ENCODE results near the gene ATP5F1D. TPM values are rescaled to one million over a fixed set of nuclear protein-coding genes. Genes with fewer than 3 reads are reported as not detected.

Gene ATP5F1D
- total RNA-seq, 1 donor, result 12.1 TPM

DNA sequence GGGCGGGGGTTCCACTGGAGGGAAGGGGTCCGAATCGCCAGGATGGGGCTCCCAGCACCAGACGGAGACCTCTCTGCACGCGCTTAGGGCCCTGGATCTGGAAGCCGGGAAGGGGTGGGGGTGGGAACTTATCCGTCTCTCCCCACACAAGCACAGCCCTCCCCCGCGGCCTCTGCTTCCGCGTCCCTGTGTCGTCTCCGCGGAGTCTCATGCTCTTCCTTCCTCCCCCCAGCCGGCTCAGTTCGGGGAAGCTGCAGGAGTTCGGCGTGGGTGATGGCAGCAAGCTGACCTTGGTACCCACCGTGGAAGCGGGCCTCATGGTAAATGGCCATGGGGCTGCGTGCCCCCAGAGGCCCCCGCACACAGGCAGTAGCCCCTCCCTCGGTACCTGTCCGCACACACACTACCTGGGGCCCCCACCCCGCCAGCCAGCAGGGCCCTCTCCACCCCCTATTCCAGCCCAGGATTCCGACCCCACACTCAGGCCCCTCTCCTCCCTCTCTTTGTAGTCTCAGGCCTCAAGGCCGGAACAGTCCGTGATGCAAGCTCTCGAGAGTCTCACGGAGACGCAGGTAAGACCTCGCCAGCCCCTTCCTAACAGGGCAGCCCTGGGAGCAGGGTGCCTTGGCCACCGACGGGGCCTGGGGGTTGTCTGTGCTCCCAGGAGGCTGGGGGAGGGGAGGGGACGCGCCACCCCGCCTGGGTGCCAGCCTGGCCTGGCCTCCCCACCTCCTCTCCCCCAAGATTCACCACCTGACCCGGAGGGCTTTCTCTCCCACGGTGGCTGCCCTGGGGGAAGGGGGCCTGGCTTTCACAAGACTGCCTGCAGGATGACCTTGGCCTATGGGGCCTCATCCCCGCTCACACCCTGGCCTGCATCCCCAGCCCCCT is 10.0 kb downstream of the ATP5F1D start:
- H3K4me3 ChIP-seq (ENCODE audit: low read depth, low read length), result peak overlapping the region; percentile 87
- no peak for TF ChIP-seq CTCF (IDR thresholded peaks at IDR 0.05; ENCODE audit: insufficient read depth, low read depth, low read length)
- peak; percentile 80 for DNase-seq (ENCODE audit: low read depth)

- no peak for TF ChIP-seq CTCF (IDR thresholded peaks at IDR 0.05; ENCODE audit: insufficient read depth, low read depth, low read length)
- H3K4me3 ChIP-seq (ENCODE audit: low read depth, low read length), result peak overlapping the region; percentile 87
- peak; percentile 91 for DNase-seq (ENCODE audit: low read depth)
Measured at GRCh38 chr19:1252221-1252820, 10.8 kb downstream of the ATP5F1D start.

DNA sequence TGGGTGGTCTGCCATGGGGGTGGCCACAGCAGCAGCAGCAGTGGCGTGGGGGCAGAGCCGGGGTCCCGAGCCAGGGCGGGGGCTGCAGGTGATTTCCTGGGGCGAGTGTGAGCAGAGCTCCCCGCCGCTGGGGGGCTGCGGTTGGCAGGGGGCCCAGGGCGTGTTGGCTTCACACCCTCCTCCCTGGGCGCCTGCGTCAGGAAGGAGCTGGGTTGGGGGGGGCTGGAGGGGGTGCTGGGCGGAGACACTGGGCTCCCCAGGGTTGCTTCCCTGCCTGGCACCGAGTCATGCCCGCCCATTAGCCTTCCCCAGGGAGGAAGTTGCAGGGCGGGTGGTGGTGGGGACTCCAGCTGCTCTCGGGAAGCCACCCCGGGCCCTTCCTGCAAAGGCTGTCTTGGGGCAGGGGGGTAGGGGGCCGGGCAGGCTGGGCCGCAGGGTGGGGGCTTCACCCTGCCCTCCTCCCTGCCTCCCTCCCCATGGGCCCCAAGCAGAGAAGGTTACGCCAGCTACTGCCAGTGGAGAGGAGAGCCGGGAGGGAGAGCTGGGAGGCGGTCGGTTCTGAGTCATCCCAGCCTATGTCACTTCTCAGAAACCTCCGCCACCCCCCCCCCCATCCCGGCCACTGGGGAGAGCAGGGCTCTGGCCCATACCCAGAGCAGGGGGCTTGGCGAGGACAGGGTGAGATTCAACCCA is 11.4 kb downstream of the ATP5F1D start:
- peak; percentile 99 for DNase-seq (ENCODE audit: low read depth)
- no peak for TF ChIP-seq CTCF (IDR thresholded peaks at IDR 0.05; ENCODE audit: insufficient read depth, low read depth, low read length)
- H3K4me3 ChIP-seq (ENCODE audit: low read depth, low read length), result peak overlapping the region; percentile 87

- TF ChIP-seq CTCF (IDR thresholded peaks at IDR 0.05; ENCODE audit: insufficient read depth, low read depth, low read length), result no peak
- DNase-seq (ENCODE audit: low read depth), result no peak
- H3K4me3 ChIP-seq (ENCODE audit: low read depth, low read length), result peak overlapping the region; percentile 87
Measured at GRCh38 chr19:1253514-1254080, 12.0 kb downstream of the ATP5F1D start.

GRCh38 chr19:1254081-1254527 is 12.6 kb downstream of the ATP5F1D start:
- peak; percentile 50 for DNase-seq (ENCODE audit: low read depth)
- H3K4me3 ChIP-seq (ENCODE audit: low read depth, low read length), result peak overlapping the region; percentile 87
- no peak for TF ChIP-seq CTCF (IDR thresholded peaks at IDR 0.05; ENCODE audit: insufficient read depth, low read depth, low read length)

DNA sequence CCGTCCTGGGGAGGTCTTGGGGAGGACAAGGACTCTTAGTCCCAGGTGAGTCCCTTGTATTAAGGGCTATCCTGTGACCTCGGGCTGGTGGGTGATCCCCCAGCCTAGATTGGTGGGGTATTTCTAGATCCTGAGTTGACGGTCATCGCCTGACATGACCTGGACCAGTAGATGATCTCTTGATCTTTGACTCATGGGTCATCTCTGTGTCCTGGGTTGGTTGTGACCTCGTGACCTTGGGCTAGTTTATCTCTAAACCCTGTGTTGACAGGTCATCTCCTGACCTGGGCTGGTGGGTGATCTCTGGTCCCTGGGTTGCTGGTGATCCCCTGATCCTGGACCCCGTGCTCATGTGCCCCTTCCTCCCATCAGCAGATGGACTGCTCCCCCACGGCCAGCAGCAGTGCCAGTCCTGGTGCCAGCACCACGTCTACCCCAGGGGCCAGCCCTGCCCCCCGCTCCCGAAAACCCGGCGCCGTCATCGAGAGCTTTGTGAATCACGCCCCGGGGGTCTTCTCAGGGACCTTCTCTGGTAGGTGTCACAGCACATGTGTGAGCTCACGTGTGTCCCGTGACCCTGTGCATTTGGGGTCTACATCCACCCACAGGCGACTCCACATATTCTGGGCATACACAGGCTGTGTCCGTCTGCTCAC is 13.1 kb downstream of the ATP5F1D start:
- TF ChIP-seq CTCF (IDR thresholded peaks at IDR 0.05; ENCODE audit: insufficient read depth, low read depth, low read length), result no peak
- DNase-seq (ENCODE audit: low read depth), result no peak
- no peak overlapping the region for H3K4me3 ChIP-seq (ENCODE audit: low read depth, low read length)

Data from fibroblast of villous mesenchyme (primary cell).